Ascending aorta (tissue), 2 donors: Measurements from ENCODE around the gene ZNF333. TPM values are rescaled to one million over a fixed set of nuclear protein-coding genes. Genes with fewer than 3 reads are reported as not detected.

Source experiments
- DNase-seq, 2 donors: peaks; one replicate each; pipeline ENCODE4 v3.0.0-alpha.2; 2019; ENCODE audit warnings: low spot score in 2 of 2
- H3K27ac ChIP-seq, 2 donors: fragments of 200-600 bp; sonication (generic); one replicate each; pipeline ENCODE4 v1.5.1; 2016 to 2017; ENCODE audit warnings: mild to moderate bottlenecking in 1 of 2
- H3K27me3 ChIP-seq: fragments of 200-600 bp; sonication (generic); one replicate; pipeline ENCODE4 v1.5.1; 2017
- H3K36me3 ChIP-seq, 2 donors: fragments of 200-600 bp; sonication (generic); one replicate each; pipeline ENCODE4 v1.5.1; 2016
- H3K4me1 ChIP-seq, 2 donors: fragments of 200-600 bp; sonication (generic); one replicate each; pipeline ENCODE4 v1.5.1; 2016 to 2017; ENCODE audit warnings: mild to moderate bottlenecking in 1 of 2
- H3K4me3 ChIP-seq, 2 donors: fragments of 200-600 bp; sonication (generic); one replicate each; pipeline ENCODE4 v1.5.1; 2016 to 2017; ENCODE audit warnings: mild to moderate bottlenecking in 1 of 2
- H3K9me3 ChIP-seq, 2 donors: fragments of 200-600 bp; sonication (generic); one replicate each; pipeline ENCODE4 v1.5.1; 2016
- intact Hi-C: fragments of 100-400 bp; cut with DNase I; formaldehyde crosslinking; loops from one replicate; pipeline ENCODE4 v1.15.1; 2023
- total RNA-seq: library from RNA; depleted of rRNA; stranded (reverse); fragments of >200 nt; gene quantifications from one replicate; pipeline ENCODE4 v1.1.0, GENCODE V29; 2016
- TF ChIP-seq, protein P1 (sequence below), 3 experiments: fragments of 200-600 bp in 2 of 3; fragments of 450-650 bp in 1 of 3; sonication (generic) in 2 of 3; IDR thresholded peaks; one replicate each; pipeline ENCODE4 v1.5.1; 2016 to 2019; ENCODE audit warnings: antibody characterized with exemption in 3 of 3, mild to moderate bottlenecking in 1 of 3, moderate library complexity in 1 of 3

The ZNF333 gene
- total RNA-seq, 1 donor from 2014 or later = 33.7 TPM

DNA sequence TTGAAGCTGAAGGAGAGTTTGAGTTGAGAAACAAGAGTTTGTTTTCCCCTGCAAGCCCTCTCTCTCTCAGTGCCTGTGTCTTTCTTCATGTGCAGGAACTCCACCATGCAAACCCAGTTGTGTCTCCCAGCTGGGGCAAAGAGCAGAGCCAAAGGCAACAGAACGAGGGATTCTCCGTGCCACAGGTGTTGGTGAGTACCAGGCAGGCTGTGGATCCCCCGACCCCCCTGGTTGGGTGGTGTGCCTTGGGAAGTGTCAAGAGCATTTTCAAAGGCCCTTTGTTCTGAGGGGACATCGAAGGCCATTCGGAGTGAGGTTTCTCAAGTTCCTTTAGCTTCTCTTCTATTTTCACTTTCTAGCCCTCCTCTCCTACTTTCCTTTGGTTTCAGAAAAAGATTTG lies 5.6 kb downstream of the ZNF333 start:
- H3K27me3 ChIP-seq = no peaks in the 10 kb centered on the region
- peaks cover 56 to 72% of the 10 kb centered on the region in 2 donors for H3K36me3 ChIP-seq
- TF ChIP-seq, protein P1, sequence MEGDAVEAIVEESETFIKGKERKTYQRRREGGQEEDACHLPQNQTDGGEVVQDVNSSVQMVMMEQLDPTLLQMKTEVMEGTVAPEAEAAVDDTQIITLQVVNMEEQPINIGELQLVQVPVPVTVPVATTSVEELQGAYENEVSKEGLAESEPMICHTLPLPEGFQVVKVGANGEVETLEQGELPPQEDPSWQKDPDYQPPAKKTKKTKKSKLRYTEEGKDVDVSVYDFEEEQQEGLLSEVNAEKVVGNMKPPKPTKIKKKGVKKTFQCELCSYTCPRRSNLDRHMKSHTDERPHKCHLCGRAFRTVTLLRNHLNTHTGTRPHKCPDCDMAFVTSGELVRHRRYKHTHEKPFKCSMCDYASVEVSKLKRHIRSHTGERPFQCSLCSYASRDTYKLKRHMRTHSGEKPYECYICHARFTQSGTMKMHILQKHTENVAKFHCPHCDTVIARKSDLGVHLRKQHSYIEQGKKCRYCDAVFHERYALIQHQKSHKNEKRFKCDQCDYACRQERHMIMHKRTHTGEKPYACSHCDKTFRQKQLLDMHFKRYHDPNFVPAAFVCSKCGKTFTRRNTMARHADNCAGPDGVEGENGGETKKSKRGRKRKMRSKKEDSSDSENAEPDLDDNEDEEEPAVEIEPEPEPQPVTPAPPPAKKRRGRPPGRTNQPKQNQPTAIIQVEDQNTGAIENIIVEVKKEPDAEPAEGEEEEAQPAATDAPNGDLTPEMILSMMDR (IDR thresholded peaks at IDR 0.05) = no peak
- peaks cover 0 to 7% of the 10 kb centered on the region in 2 donors for H3K4me1 ChIP-seq
- no peak overlapping the region for H3K4me3 ChIP-seq
- H3K9me3 ChIP-seq = no peaks in the 10 kb centered on the region
- no peak overlapping the region for H3K27ac ChIP-seq
- intact Hi-C loops = no loop called here
- DNase-seq = no peak

DNA sequence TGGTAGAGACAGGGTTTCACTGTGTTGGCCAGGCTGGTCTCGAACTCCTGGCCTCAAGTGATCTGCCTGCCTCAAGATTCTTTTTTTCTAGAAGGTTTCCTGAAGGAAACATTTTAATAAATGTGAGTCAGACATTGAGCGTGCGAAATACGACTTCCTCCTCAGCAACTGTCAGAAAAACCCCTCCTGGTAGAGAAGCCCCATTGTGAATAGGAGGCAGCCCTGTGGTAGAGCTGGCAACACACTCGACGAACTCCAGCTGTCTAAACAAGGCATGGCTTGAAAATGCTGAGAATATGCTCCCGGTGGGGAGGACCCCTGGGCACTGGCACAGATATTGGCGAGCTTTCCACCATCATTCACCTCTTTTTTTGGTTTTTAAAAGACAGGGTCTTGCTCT lies 9.8 kb downstream of the ZNF333 start:
- no peak for DNase-seq
- peaks cover 87 to 95% of the 10 kb centered on the region in 2 donors for H3K36me3 ChIP-seq
- H3K9me3 ChIP-seq = no peaks in the 10 kb centered on the region
- no peaks in the 10 kb centered on the region for H3K27me3 ChIP-seq
- intact Hi-C loops = no loop called here
- TF ChIP-seq, protein P1 (IDR thresholded peaks at IDR 0.05) = no peak
- H3K4me1 ChIP-seq = no peaks in the 10 kb centered on the region
- no peak overlapping the region for H3K4me3 ChIP-seq
- H3K27ac ChIP-seq = no peak overlapping the region

DNA sequence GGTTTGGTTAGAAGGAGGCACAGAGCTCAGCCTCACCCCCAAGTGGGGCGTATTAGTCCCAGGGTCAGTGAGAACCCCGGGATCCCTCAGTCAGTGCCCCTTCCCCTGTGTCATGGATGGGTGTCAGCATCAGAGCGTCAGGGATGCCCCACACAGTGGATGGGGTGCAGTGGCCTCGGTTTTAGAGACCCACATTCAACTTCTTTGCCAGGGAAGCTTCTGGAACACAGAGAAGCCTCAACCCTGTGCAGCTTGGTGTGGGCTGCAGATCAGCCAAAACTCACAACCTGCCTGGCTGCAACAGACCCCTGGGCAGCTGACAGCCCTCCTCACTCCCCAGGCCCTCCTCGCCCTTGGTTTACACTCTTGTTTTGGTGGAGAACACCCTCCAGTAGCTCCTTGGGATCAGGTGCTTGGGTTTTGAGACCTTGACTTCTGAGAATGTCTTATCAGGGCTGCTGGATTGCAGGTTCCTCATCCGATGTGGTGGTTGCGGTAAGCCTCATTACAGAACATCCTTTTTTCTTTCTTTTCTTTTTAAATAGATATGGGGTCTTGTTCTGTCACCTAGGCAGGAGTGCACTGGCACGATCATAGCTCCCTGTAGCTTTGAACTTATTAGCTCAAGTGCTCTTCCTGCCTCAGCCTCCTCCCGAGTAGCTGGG lies 11.0 kb downstream of the ZNF333 start:
- no peak for DNase-seq
- Histone ChIP-seq H3K27ac (no peak overlapping the region), H3K9me3 (no peaks in the 10 kb centered on the region), H3K4me1 (no peaks in the 10 kb centered on the region), H3K27me3 (no peaks in the 10 kb centered on the region), H3K4me3 (no peak overlapping the region), H3K36me3 (peaks cover 89 to 96% of the 10 kb centered on the region in 2 donors)
- intact Hi-C loops = no loop called here
- TF ChIP-seq, protein P1 (IDR thresholded peaks at IDR 0.05) = no peak

DNA sequence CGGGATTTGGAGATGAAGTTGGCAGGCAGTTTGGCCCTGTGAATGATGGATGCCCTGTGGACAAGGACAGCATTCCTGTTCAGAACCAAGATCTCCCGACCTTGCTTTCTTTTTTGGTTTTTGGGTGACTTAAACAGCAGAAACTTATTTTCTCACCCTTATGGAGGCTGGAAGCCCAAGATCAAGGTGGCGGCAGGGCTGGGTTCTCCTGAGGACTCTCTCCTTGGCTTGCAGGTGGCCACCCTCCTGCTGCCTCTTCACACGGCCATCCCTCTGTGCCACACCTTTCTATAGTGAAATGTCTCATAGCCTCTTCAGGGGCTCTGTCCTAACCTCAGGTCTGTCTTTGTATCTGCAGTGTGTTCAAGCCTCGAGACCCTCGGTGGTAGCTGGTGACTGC lies 14.0 kb downstream of the ZNF333 start:
- Histone ChIP-seq H3K27ac (no peak overlapping the region), H3K9me3 (no peaks in the 10 kb centered on the region), H3K4me3 (no peak overlapping the region), H3K36me3 (peaks cover 86 to 96% of the 10 kb centered on the region in 2 donors), H3K4me1 (no peaks in the 10 kb centered on the region), H3K27me3 (no peaks in the 10 kb centered on the region)
- intact Hi-C loops = no loop called here
- TF ChIP-seq, protein P1 (IDR thresholded peaks at IDR 0.05) = no peak
- no peak for DNase-seq

DNA sequence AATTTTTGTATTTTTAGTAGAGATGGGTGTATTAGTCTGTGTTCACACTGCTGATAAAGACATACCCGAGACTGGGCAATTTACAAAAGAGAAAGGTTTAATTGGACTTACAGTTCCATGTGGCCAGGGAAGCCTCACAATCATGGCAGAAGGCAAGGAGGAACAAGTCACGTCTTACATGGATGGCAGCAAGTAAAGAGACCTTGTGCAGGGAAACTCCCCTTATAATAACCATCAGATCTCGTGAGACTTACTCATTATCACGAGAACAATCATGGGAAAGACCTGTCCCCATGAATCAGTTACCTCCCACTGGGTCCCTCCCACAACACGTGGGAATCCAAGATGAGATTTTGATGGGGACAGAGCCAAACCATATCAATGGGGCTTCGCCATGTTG lies 14.6 kb downstream of the ZNF333 start:
- TF ChIP-seq, protein P1 (IDR thresholded peaks at IDR 0.05) = no peak
- no peak overlapping the region for H3K4me3 ChIP-seq
- peaks cover 87 to 96% of the 10 kb centered on the region in 2 donors for H3K36me3 ChIP-seq
- H3K27ac ChIP-seq = no peak overlapping the region
- H3K4me1 ChIP-seq = no peaks in the 10 kb centered on the region
- H3K27me3 ChIP-seq = no peaks in the 10 kb centered on the region
- no peak for DNase-seq
- no peaks in the 10 kb centered on the region for H3K9me3 ChIP-seq
- intact Hi-C loops = no loop called here
